ENCODE results near the gene SUV39H1.

GRCh38 chrX:48709522-48710112 is 13.1 kb downstream of the SUV39H1 start:
- TF ChIP-seq POLR2A (IDR thresholded peaks at IDR 0.05) = no peak
- TF ChIP-seq CTCF (IDR thresholded peaks at IDR 0.05) = no peak

Measured in suprapubic skin (tissue), 3 donors.